ENCODE results near the gene USP24.
"Not testable (repeated sequence)": the region's sequence is repeated elsewhere in the genome, so short reads cannot be mapped to it uniquely, and the experiment has no call there.

USP24 gene

GRCh38 chr1:55196433-55197035 is 18.6 kb downstream of the USP24 start:
- DNase-seq, result no peak

- no peak for DNase-seq
Observed at GRCh38 chr1:55195521-55196233, 19.5 kb downstream of the USP24 start.

GRCh38 chr1:55194851-55195250 is 20.3 kb downstream of the USP24 start:
- DNase-seq, result no peak

GRCh38 chr1:55192093-55192492 is 23.1 kb downstream of the USP24 start:
- DNase-seq, result no peak

- not testable (repeated sequence) for DNase-seq
Observed at GRCh38 chr1:55191219-55191952, 23.8 kb downstream of the USP24 start.

GRCh38 chr1:55190109-55190508 is 25.1 kb downstream of the USP24 start:
- no peak for DNase-seq

- no peak for DNase-seq
Observed at GRCh38 chr1:55188909-55189308, 26.3 kb downstream of the USP24 start.

GRCh38 chr1:55185832-55186231 is 29.3 kb downstream of the USP24 start:
- DNase-seq, result no peak

- no peak for DNase-seq
Observed at GRCh38 chr1:55184859-55185258, 30.3 kb downstream of the USP24 start.

GRCh38 chr1:55181666-55182065 is 33.5 kb downstream of the USP24 start:
- DNase-seq, result no peak

GRCh38 chr1:55180075-55180670 is 35.0 kb downstream of the USP24 start:
- DNase-seq, result no peak

GRCh38 chr1:55179177-55179835 is 35.9 kb downstream of the USP24 start:
- DNase-seq, result no peak

- no peak for DNase-seq
Observed at GRCh38 chr1:55172687-55173086, 42.5 kb downstream of the USP24 start.

GRCh38 chr1:55172272-55172671 is 42.9 kb downstream of the USP24 start:
- DNase-seq, result no peak

- no peak for DNase-seq
Observed at GRCh38 chr1:55171694-55172093, 43.5 kb downstream of the USP24 start.

GRCh38 chr1:55170426-55170825 is 44.7 kb downstream of the USP24 start:
- no peak for DNase-seq

GRCh38 chr1:55169126-55169525 is 46.0 kb downstream of the USP24 start:
- DNase-seq, result no peak

GRCh38 chr1:55168353-55168752 is 46.8 kb downstream of the USP24 start:
- no peak for DNase-seq

- no peak for DNase-seq
Observed at GRCh38 chr1:55167224-55167871, 47.8 kb downstream of the USP24 start.

- no peak for DNase-seq
Observed at GRCh38 chr1:55164906-55165305, 50.3 kb downstream of the USP24 start.

GRCh38 chr1:55159571-55159970 is 55.6 kb downstream of the USP24 start:
- no peak for DNase-seq

- DNase-seq, result no peak
Observed at GRCh38 chr1:55156608-55157007, 58.6 kb downstream of the USP24 start.

GRCh38 chr1:55156093-55156492 is 59.1 kb downstream of the USP24 start:
- DNase-seq, result no peak
